NCI-H460 (cell line): ENCODE measurements around the gene SIRPB1. TPM values are rescaled to one million over a fixed set of nuclear protein-coding genes. Genes with fewer than 3 reads are reported as not detected.
"Not testable (repeated sequence)": the region's sequence is repeated elsewhere in the genome, so short reads cannot be mapped to it uniquely, and the experiment has no call there.

Experiments
- DNase-seq: peaks from one replicate; pipeline ENCODE4 v3.0.0-alpha.2; 2016; ENCODE audit warnings: low read depth; ENCODE audit errors: extremely low read depth
- polyA plus RNA-seq: library from polyadenylated mRNA; depleted of rRNA; stranded (reverse); fragments of >200 nt; gene quantifications from 2 replicates; pipeline ENCODE4 v1.2.3, GENCODE V29; 2014; cell fraction: nucleus; rRNA removed
- total RNA-seq: library from RNA; depleted of rRNA; stranded (reverse); fragments of >200 nt; shearing (Covaris generic); gene quantifications from 2 replicates; pipeline ENCODE4 v1.2.3, GENCODE V29; 2014; rRNA removed

SIRPB1 gene
- 0.05 and 0.20 TPM in 2 replicates for total RNA-seq
- polyA plus RNA-seq: 0.05 and 0.08 TPM in 2 replicates

DNA sequence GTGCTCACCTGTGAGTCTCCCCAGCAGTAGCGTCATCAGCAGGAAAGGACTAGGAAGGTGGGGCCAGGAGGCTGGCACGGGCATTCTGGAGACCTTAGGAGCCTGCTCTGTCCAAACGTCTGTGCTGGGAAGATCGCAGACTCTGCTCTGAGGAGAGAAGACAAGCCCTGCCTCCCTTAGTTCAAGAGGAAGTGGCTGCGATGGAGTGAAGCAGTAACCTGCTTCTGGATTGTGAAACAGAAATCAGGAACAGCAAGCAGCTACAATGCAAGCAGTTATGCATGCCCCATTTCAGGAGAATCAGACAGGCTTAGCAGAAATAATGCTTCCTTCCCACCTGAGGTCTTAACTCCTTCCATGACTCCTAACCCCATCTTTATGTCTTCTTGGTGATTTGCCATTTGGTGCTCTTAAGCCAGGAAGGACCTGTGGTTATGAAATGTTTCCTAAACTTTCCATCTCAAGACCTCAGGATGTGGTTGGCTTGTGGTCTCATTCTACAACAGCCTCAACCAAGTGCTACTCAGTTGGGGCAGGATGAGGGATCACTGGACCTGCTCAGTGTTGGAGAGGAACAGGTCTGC lies at the start of gene SIRPB1:
TSS of gene SIRPB1 (minus strand) at position 149 of the 584 bp plus-strand sequence. CDS start at position 84, 65 bp downstream.
- DNase-seq: no peak

DNA sequence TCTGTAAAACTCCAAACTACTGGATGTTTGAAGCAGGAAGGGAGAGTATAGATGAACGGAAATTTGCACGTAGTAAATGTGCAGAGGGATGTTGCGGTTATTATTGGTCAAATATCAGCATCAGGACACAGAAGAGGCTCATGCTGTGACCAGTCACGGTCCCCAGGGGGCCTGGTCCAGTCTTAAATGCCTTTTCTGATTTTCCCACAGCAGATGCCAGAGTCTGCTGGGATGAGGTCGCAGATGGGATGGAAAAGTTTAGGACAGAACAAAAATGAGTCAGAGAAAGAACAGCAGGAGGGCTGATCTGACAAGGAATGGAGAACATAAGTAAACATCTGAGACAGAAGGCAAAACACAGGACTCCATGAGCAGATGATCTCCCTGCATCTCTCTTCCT lies 49.5 kb upstream of the SIRPB1 start:
- no peak for DNase-seq

DNA sequence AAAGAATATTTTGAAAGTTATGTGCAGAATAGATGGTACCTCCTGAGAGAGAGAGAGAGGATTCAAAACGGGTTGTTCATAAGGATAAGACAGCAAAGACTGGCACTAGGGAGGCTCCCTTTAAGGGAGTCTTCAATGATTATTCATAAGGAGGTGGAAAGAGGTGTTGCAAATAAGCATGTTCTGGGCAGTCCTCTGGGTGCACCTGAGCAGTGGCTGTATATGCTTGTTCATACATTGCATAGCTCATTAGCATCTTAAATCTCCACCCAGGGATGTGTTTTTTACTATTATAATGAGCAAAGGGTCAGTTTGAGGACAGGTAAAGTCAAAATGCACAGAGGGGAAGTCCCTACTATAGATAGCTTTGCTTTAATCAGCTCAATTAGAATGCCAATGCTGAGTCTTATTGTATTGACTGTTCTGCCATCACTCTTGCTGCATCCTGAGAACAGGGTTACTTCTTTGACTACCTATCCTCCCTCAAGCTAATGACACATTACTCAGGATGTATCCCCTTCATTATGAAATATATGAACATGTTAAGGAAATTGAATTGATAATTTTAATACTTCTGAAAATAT lies 47.8 kb upstream of the SIRPB1 start:
- no peak for DNase-seq

DNA sequence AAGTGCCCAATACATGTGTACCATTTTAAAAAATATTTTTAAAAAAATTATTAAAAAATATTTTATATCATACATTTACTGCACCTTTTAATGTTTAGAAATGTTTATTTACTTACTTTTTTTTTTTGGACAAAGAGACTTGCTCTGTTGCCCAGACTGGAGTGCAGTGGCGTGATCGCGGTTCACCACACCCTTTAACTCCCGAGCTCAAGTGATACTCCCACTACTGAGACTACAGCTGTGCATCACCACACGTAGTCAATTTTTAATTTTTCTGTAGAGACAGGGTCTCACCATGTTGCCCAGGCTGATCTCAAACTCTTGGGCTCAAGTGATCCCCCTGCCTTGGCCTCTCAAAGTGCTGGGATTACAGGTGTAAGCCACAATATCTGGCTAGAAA lies 47.0 kb upstream of the SIRPB1 start:
- DNase-seq: no peak

DNA sequence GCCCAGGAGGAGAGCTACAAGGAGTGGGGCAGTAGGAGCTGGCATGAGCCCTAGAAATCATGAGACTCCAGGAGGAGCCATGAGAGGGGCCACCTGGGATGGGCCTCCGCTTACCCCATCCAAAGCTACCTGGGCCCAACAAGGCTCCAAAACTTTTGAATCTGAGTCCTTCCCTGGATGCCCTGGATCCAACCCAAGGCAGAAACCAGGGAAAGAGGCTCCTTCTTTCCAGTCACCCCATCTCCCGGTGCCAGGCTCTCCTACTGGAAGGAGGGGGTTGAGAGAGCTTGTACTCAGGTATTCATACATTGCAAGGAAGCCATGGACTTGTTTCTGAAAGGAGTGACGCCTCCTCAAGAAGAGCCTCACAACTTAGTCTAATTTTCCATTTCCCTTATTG lies 45.5 kb upstream of the SIRPB1 start:
- no peak for DNase-seq

DNA sequence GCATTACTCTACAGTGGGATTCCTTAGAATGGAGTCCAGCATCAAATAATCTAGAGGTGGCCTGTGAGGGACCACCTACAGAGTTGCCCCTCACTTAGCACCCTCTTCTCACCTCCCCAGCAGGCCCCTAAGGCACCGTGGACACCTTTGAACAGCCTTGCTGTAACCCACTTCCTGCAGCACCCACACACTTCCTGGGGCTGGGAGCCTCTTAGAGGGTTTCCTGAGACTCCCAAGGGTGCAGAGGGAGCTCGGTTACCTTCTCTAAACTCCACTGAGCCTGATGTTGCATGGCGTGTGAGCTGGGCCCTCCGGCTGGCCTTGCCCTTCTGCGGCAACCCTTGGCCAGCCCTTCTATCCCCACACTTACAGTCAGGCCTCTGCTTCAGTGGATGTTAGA lies 45.1 kb upstream of the SIRPB1 start:
- no peak for DNase-seq

DNA sequence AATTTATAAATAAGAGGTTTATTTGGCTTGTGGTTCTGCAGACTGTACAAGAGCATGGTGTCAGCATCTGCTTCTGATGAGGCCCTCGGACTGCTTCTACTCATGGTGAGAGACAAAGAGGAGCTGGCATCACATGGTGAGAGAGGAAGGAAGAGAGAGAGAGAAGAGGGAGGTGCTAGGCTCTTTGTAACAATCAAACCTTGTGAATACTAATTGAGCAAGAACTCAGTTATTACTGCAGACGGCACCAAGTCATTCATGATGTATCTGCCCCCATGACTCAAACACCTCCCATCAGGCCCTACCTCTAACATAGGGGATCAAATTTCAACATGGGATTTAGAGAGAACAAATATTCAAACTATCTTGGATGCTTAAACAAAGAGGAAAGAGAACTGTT lies 44.1 kb upstream of the SIRPB1 start:
- DNase-seq: no peak

DNA sequence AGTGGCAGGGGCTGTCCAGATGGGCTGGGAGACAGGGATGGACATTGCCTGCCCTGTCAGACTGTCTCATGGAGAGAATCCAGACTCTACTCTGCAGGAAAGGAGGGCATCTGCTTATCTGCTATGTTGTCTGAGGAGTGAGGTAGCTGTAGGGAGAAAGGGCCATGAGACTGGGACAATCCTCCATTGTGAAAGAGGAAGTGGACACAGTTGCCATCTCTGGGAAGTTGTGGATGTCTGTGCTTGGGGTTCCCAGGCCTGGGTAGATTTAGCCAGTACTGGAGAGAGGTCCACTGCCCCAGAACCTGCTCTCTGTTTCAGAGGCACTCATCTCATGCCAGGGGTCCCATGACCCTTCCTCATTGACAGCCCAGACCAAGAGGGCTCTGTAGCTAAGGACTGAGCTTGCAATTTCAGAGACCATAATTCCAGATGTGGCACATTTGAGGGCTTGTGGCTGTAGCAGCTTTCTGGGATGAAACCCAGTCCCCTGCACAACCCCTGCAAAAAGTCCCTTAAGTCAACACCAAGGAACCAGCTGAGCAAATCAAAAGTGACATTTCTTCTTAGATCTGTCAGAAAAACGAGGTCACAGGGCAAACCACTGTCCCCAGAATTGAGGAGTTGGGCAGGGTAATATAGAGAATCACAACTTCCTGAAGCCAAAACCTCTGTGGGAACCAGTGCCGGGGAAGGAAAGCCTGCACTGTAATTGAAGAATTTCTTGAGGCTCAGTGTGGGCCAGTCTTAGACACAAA lies 41.9 kb upstream of the SIRPB1 start:
- no peak for DNase-seq

DNA sequence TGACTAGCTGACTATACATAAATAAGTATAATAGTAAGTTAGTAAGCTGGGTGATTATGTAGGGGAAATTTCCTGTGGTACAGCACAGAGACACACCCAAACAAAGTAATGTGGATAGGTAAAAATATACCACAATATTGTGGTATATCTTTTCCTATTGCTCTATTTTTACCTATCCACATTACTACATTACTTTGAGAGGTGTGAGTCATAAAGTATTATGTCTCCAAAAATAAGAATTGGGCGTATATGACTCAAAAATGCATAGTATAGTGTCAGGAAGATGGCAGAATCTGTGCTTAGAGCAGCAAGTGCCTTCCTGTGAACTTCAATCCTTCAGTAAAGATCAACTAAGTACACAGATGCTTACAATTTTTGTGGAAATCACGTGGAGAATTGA lies 40.4 kb upstream of the SIRPB1 start:
- DNase-seq: no peak

DNA sequence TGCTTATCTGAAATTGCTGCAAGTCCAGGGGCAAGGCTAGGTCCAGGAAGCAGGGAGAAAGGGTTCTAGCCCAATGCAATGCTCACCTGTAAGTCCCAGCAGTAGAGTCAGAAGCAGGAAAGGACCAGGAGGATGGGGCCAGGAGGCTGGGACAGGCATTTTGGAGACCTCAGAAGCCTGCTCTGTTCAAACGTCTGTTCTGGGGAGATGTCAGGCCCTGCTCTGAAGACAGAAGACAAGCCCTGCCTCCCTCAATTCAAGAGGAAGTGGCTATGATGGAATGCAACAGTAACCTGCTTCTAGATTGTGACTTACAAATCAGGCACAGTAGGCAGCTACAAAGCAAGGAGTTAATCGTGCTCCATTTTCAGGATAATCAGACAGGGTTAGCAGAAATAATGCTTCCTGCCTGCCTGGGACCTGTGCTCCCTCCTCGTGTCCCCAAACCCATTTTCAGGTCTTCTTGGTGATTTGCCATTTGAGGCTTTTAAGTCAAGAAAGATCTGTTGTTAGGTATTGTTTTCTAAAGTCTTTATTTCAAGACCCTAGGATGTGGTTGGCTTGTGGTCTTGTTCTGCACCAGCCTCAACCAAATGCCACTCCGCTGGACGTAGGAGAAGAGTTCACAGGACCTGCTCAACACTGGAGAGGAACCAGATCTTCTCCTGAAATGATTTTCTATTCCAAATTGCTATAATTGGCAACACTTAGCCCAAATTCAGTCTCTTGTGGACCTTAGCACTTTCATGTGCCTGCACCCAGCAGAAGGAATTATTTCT lies 37.9 kb upstream of the SIRPB1 start, which contains the start of gene SIRPG:
TSS of gene SIRPG (minus strand) at position 224 of the 779 bp plus-strand sequence. CDS start at position 159, 65 bp downstream.
- DNase-seq: no peak

DNA sequence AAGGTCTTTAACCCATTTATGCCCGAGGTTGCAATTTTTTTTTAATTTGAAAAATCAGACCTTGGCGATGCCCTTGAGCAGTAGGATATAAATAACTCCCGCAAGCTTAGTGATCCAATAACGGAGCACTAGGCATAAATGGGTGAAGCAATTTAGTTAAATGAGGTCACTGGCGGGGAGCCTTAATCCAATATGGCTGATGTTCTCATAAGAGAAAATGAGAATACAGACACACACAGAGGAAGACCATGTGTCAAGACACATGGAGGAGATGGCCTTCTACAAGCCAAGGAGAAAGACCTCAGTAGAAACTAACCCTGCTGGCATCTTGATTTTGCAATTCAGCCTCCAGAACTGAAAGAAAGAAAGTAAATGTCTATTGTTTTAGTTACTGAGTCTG lies 37.0 kb upstream of the SIRPB1 start:
- no peak for DNase-seq

DNA sequence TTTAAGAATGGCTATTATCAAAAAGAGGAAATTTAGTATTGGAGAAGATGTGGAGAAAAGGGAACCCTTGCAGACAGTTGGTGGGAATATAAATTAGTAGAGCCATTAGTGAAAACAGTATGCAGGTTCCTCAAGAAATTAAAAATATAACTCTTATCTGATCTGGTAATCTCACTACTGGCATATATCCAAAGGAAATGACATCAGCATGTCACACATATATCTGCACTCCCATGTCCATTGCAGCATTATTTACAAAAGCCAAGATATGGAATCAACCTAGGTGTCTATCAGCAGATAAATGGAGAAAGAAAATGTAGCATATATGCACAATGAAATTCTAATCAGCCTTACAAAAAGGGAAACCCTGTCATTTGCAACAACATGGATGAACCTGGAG lies 35.2 kb upstream of the SIRPB1 start:
- no peak for DNase-seq

DNA sequence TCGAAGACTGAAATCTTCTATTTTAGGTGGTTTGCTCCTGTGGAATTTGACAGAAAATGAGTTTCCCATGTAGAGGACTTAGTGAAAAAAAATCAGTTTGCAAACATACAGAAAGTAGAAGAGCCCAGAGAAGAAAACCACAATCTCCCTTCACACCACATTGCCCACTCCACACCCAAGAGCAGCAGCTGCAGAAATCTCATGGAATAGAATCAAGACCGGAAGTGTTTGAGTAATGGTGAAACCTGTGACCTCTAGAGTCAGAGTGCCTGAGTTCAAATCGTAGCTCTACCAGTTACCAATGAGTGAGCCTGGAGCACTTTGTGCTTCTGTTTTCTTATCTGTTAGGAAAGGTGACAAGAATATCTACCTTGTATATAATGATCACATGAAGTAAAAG lies 33.2 kb upstream of the SIRPB1 start:
- no peak for DNase-seq

DNA sequence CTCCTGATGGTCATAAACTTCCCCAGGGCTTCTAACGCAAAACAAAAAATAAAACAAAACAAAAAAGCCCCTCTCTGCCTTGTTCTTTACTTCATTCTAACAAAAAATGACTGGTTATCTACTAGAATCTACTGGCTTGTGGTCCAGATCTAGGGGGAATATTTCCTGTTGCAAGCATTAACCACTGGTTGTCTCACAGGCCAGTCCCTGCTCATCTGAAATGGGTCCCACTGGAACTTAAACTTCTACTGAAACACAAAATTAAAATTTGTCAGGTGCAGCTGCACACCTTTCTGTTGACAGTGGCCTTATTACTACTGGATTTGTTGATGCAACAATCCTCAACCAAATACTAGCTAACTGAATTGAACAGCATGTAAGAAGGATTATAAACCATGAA lies 32.3 kb upstream of the SIRPB1 start:
- no peak for DNase-seq

DNA sequence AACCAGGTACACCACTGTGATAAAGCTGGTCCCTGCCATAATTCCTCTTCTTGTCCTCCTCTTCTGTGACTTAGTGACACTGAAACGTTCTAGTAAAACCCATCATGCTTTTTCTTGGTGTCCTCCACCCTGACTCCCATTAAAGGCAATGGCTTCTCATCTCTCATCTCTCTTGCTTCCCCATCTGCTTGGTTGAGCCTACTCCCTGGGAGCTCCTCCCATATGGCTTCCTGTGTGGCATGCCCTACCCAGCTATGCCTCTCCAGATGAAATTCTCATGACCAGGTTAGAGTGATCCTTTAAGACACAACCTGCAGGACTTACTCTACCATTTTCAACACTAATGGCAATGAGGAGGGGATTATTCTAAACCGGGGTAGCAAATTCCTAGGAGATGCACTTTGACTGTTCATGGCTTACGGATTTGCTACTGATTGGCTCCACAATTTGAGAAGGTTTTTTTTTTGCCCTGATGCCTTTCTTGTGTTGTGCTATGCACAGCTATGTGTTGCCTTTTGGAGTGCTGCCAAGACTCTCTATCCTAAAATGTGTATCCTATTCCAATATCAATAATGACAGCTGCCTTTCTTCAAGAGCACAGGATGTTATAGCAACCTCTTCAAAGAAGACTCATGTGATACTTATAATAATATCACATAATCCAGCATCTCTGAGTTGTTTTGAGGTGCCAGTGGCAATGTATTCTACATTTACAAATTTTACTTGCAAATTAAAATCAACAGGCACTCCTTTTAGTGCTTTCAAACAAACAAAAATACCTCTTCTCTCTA lies 31.7 kb upstream of the SIRPB1 start:
- no peak for DNase-seq

DNA sequence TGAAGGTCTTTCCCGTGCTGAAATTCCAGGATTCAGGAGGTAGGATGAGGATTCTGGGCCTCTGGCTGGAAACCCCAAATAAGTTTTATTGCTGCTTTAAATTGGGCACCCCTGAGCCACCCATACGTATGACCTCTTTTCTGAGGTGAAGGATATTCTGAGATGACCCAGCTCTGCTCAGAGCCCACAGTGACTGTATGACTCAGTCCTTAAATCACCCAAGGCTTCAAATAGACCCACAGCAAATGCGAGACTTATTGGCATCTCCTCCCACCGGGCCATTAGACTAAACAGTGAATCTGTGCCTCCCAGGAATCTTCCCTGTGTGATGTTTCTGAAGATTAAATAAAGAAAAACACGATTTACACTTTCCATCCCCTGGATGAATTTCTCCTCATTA lies 28.3 kb upstream of the SIRPB1 start:
- no peak for DNase-seq

DNA sequence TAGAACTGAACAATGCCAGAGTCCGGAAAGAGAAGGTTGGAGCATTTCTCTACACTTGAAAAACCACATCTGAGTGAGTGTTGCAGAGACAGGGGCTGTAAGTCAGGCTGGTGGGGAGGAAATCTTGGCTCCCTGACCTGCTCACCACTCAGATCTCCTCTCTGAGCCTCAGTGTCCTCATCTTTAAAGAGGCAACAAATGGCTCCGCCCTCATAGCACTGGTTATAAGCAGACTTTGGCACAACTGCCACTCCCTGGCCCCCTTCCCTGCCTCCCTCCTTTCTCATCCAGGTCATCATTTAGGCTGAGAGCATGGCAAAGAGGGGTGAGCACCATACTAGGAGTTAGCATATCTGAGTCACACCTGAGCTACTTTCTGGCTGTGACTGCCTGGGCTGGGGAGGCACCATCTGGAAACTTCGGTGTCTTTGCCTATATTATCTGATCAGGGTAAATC lies 27.2 kb upstream of the SIRPB1 start:
- DNase-seq: no peak

DNA sequence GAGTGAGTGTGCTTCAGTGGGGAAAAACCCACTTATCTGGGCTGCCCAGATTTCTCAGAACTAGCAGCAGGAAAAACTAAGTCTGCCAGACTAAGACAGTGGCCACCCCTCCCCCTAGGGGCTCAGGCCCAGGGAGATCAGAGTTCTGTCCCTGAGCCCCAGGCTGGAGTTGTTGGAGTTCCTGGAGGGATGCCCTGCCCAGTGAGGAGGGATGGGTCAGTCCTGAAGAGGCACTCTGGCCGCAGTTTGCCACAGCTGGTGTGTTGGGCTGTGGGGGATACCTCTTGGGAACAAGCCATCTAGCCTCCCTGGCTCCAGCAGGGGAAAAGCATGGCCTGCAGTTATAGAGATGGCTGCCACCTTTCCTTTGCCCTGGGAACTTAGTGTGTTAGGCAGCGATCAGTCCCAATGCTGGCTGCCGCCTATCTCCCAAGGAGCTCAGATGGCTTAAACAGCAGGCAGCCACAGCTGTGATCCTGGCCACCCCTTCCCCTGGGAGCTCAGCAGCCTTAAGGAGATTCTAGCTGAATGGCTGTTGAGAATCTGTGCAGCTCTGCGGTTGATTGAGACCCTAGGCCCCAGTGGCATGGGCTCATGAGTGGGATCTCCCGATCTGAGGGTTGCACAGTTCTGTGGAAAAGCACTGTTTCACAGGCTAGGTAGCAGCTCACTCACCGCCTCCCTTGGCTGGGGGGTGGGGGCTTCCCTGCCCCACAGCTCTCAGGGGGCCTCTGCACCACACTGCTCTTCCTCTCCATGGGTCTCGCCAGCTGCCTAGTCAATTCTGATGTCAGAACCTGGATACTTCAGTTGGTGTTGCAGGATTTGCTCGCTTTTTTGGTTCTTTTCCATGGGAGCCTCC lies 24.5 kb upstream of the SIRPB1 start:
- DNase-seq: no peak

DNA sequence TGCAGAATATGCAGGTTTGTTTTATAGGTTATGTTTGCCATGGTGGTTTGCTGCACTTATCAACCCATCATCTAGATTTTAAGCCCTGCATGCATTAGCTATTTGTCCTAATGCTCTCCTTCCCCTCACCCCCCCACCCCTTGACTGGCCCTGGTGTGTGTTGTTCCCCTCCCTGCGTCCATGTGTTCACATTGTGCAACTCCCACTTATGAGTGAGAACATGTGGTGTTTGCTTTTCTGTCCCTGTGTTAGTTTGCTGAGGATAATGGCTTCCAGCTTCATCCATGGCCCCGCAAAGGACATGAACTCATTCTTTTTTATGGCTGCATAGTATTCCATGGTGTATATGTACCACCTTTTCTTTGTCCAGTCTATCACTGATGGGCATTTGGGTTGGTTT lies 18.8 kb upstream of the SIRPB1 start:
- not testable (repeated sequence) for DNase-seq
